HG03175 (cell line): Measurements from ENCODE around the gene TMEM138.
"Not testable (repeated sequence)": the region's sequence is repeated elsewhere in the genome, so short reads cannot be mapped to it uniquely, and the experiment has no call there.

Source experiments
- ATAC-seq: cut with Tn5 transposase; IDR thresholded peaks from one replicate; pipeline ENCODE4 v1.9.1; 2021; ENCODE audit warnings: mild to moderate bottlenecking, moderate library complexity; ENCODE audit not compliant: unreplicated experiment

The TMEM138 gene

DNA sequence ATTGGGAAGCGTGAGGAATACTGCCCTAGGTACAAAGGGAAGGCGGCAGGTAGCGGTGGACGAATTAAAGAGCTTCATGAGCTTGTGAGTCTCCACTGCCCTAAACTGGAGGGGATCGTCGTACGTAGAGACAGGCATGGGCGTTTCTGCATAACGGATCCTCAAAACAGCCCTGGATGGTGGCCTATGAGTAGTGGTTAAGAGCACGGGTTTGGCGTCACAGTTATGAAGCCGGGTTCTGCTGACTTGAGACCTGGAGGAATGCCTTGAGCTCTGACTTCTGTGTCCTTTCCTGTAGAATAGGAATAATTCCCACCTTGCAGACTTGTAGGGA lies 335 bp downstream of the TMEM138 start:
- ATAC-seq = no peak

DNA sequence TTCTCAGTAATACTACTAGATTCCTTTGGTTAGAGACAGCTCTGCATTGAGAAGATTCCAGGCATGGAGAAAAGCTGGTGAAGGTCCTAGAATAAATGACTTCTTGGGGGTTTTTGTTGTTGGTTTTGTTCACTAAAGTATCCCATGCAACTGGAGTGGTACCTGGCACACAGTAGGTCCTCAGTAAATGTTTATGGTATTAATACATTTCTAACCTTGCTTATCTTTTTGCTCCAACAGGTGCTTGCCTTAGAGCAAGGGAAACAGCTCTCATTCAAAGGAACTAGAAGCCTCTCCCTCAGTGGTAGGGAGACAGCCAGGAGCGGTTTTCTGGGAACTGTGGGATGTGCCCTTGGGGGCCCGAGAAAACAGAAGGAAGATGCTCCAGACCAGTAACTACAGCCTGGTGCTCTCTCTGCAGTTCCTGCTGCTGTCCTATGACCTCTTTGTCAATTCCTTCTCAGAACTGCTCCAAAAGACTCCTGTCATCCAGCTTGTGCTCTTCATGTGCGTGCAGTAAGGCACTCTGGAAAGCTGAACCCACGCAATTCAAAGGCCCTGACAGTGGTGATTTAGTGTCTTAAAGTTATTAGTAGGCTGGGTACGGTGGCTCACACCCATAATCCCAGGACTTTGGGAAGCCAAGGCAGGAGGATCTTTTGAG lies 2.0 kb downstream of the TMEM138 start:
- ATAC-seq = no peak

DNA sequence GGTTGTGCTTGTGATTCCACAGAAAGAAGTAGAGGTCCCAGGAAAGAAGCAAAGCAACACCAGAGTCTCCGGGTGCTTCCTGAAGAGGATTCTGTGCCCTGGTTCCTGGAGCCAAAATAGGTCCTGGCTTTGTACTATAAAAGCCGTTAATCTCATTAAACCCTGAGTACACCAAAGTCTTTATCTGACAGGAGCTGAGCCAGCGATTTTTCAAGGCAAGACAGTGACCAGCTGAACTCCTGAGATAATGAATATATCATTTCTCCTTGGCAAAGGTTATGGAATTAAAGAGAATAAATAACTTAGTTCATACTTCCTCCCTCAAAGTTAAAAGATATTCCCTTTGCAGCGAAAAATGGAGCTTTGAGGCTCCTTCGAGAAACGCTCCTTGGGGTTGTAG lies 5.2 kb downstream of the TMEM138 start:
- ATAC-seq = no peak

DNA sequence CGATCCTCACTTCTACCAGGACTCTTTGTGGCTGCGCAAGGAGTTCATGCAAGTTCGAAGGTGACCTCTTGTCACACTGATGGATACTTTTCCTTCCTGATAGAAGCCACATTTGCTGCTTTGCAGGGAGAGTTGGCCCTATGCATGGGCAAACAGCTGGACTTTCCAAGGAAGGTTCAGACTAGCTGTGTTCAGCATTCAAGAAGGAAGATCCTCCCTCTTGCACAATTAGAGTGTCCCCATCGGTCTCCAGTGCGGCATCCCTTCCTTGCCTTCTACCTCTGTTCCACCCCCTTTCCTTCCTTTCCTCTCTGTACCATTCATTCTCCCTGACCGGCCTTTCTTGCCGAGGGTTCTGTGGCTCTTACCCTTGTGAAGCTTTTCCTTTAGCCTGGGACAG lies 6.5 kb downstream of the TMEM138 start:
- no peak for ATAC-seq

DNA sequence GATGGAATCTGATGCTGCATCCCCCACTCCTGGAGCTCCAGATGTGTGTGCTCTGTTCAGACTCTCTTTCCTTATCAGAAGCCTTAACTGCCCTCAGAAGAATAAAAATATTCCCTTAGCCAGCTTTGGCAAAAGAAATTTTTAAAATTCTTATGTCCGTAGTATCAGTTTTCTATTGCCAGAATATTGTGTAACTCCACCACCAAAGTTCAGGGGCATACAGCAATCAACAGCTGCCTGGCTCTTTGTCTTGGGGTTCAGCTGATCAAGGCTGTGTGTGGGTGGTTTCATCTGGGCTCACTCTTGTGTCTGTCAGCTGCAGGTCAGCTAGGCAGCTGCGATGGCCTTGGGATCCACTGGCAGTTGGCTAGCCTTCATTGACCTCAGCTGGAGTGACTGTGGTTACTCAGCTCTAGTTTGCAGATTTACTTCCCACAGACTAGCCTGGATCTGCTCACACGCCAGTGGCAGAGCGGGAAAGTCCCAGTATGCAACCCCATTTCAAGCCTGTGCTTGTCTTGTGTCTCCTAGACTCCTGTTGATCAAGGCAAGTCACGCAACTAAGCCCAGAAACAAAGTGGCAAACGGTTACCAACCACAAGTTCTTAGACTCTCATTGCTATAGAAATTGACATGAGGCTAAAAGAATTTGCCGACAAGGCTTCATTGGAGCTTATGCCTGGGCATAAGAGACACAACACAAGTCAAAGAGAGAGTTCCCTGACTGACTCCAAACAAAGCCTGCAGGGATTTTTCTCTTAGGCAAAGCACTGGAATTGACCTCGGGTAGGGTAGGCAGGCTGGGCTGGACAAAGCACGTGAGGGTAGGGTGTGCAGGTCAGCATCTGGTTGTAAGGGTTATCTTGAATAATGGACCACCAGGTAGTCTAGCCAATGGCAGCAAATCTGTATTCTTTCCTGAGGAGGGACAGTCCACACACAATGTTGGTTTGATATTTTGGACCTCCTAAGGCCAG lies 7.5 kb downstream of the TMEM138 start:
- no peak for ATAC-seq

DNA sequence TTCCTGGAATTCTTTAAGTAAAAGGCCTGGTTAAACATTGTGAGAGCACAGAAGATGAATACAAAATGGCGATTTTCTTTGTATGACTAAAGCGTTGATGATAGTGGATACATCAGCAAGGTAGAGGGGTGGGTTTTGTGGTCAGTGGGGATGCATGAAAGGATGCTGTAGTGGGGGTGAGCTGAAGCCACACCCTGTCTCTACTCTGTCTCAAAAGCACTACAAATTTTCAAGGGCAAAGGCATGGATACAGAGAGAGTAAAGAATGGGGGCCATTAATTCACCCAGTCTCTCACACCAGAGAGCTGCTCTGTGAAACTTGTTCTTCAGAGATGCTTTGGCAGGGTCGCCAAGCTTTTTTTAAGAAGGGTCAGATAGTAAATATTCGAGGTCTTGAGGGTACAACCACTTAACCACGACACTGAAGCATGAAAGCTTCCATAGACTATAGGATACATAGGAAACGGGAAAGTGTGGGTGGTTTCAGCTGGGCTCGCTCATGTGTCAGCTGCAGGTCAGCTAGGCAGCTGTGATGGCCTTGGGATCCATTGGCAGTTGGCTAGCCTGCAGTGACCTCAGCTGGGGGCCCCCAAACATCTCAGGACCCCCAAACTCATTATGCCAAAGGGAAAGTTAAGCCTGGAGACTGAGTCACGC lies 8.3 kb downstream of the TMEM138 start:
- no peak for ATAC-seq

DNA sequence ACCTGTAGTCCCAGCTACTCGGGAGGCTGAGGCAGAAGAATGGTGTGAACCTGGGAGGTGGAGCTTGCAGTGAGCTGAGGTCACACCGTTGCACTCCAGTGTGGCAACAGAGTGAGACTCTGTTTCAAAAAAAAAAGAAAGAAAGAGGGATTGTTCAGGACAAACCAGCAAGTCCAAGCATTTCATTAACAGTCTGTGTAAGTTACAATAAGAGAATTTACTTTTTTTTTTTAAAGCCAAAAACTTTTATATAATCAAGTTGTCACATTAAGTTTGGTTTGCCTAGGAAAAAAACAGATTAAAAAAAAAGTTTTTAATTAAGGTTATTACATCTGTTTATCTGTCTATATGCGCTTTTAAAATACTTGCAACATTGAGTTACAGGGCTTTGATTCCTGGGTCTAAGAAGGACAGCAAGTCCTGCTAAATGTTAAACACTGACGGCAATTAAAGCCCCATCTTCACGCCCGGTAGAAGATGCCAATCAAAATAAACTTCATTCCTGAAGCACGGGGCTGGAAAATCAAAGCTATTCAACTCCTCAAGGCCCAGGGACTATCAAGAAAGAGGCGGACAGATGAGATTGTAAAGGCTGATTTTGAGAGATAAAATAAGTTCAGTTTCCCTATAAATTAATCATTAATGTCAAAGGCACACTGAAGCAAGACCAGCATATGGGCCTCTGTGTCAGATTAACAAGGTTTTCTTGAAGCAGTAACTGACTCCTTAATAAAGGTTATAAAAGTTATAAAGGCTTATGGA lies 10.7 kb downstream of the TMEM138 start:
- no peak for ATAC-seq

DNA sequence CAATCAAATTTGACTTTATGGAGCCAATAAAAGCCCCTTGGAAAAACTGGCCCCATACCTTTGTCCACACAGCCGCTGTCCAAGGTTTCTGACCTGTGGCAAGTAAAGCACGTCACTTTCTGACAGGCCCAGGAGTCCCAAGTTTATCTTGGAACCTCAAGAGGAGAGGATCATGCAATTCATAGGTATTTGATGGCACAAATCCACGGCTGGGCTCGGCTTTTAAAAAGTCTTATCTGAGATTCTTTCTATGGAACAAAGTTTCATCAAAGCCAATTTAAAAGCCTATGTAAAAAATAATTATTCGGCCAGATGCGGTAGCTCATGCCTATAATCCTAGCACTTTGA lies 13.6 kb downstream of the TMEM138 start:
- no peak for ATAC-seq

DNA sequence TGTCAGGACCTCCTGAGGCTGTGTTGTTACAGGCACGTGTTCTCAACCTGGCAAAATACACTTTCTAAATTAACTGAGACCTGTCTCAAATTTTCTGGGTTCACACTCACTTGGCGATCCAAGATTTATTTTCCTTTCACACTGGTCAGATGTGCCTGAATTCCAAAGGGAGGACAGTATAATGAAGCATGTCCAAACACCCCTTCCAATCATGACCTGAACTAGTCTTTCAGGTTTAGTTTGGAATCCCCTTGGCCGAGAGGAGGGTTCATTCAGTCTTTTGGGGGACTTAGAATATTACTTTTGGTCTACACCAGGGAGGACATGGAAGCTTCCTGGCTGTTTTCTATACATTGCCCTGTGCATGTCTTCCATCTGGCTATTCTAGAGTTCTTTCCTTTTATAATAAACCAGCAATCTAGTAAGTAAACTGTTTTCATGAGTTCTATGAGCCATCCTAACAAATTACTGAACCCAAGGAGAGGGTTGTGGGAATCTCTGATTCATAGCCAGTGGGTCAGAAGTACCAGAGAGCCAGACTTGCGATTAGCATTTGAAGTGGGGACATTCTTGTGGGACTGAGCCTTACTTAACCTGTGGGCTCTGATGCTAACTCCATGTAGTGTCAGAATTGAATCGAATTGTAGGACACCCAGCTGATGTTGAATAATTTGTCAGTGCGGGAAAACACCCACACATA lies 15.4 kb downstream of the TMEM138 start:
- ATAC-seq = no peak

DNA sequence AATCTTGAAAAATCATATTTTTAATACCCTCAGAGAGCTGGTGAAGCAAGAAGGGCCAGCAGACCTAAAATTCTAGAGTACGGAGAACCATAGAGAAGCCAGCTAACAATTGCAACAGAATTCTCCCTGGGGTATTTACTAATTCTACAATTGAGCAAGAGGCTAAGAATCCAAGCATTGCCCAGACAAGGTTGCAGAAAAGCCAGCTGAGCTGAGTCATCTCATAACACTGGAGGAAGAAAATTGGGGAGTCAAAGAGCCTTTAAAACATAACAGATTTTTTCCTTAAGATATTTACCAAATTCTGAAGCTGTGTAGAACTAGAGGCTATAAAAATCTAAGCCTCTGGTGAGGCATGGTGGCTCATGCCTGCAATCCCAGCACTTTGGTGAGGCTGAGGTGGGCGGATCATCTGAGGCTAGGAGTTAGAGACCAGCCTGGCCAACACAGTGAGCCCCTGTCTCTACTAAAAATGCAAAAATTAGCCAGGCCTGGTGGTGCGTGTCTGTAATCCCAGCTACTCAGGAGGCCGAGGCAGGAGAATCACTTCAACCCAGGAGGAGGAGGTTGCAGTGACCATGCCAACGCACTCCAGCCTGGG lies 16.6 kb downstream of the TMEM138 start:
- no peak for ATAC-seq

DNA sequence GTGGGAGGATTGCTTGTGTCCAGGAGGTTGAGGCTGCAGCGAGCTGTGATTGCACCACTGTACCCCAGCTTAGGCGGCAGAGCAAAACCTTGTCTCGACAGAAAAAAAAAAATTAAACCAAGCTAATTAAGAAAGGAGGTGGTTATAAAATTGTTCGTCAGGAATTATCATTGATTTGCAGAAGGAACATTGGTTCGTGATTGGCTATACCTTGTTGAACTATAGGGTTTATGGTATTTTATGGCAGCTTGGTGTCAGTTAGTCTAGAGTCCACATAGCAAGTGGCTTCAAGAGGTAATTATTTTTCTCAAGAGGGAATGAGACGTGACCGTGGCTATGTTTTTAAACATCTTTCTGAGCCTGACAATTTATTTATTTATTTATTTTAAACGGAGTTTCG lies 18.7 kb downstream of the TMEM138 start:
- no peak for ATAC-seq

DNA sequence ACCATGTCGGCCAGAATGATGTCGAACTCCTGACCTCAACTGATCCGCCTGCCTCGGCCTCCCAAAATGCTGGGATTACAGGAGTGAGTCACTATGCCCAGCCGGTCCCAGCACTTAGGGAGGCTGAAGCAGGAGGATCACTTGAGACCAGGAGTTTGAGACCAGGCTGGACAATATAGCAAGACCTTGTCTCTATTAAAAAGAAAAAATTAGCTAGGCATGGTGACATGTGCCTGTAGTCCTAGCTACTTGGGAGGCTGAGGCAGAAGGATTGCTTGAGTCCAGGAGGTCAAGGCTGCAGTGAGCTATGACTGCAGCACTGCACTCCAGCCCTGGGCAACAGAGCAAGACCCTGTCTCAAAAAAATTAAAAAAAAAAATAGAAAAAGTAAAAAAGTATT lies 21.7 kb downstream of the TMEM138 start:
- not testable (repeated sequence) for ATAC-seq

DNA sequence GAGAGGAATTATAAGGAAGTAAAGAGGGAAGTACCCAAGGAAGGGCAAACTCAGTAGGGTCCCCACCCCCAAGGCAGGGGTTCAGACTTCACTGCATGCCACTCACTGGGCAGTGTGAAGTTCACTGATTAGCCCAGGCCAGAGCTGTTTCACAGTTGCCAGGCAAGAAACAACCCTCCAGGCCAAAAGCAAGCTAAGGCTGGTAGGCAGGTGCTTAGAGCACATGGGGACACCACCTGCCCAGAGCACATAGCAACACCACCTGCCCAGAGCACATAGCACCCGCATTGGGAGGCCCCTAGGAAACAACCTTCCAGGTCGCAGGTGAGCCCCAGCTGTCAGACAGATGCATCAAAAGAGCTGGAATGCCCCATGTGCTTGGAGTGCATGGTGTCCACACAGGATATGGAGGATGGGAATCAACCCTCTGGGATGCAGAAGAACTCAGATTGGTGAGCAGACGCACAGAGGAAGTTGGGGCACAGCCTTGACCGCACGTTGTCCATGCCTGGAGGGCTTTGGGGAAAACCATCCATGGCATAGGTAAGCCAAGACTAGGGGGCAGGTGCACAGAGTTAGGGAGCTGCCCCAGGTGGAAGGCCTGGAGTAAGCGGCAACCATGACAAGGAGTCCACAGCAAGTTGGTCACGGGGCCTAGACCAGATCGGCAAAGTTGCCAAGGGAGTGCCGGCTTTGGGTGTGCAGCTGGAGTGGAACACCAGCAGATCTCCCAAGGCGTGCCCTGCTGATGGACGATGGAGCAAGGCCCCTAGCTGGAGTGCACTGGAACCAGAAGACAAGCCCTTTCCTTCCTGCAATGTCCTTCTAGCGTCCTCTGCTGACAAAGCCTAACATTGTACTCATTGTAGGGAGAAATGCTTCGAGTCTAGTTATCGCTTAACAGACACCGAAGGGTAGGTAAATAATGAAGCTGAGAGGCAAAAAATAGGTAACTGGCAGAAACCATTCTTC lies 22.4 kb downstream of the TMEM138 start:
- ATAC-seq = no peak

DNA sequence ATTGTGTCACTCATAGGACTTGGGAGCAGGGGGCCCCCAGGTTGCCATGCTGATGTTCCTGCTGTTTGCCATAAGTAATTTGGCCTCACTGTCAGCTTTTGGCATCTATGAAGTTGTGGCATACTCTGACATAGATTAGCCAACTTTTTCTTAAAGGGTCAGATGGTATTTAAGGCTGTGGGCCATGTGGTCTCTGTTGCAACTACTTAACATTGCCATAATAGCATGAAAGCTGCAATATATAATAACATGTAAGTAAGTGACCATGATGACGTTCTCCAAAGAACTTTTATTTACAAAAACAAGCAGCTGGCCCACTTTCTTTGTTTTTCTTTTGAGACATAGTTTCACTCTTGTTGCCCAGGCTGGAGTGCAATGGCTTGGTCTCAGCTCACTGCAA lies 28.0 kb downstream of the TMEM138 start:
- no peak for ATAC-seq

DNA sequence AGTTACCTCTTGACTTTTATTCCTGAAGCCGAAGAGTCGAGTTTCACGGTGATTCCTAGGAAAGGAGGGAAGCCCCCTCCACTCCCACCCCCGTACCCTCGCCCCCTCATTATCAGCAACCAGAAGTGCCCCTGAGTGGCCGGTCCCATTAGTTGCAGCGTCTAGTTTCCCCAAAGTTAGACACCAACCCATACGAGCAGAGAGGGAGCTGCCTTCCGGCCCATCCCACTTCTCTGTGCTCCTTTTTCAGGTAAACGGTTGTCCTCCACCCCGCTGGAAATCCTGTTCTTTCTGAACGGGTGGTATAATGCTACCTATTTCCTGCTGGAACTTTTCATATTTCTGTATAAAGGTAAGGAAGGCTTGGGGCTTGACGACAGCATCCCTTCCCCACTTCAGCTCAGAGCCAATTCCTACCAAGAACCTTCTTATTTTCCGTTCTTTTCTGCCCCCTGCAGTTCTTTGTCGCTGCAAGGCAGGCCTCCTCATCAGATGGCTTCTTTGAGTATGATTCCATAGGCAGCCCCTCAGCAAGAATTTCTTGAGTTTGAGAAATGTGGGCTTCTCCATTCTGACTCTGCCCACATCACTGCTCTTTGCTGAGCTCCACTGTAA lies 30.9 kb downstream of the TMEM138 start:
- ATAC-seq = no peak

DNA sequence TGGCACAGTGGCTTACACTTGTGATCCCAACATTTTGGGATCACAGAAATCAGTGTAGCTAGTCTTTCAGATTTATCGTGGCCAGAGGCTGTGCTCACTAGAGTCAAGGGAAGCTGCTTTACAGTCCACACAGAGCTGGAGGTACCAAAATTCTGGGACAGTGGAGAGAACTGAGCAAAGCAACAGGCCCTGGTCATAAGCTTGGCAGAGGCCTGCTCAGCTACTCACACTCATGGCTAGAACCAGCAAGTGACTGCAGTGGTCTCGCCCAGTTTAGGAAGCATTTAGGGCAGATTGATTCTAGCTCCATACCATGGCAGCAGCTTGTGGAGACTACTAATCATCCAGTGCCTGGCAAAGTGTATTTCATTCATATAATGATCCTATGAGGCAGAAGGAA lies 39.0 kb downstream of the TMEM138 start:
- no peak for ATAC-seq

DNA sequence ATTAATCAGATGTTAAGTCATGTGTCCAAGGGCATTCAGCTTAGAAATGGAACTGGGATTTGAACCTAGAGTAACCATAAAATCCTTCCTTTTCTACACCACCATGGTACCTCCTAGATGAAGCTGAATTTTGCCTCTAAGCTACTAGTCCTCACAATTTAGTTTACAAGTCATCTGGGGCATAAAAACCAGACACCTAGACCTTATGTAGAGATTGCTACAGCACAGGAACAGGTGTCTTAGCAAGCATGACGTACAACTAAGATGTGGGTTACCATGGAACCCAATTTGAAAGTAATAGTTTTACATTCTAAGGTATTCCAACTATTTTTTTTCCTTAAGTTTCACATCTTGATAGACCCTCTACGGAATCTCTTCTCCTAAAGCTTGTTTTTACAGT lies 39.4 kb downstream of the TMEM138 start:
- no peak for ATAC-seq

DNA sequence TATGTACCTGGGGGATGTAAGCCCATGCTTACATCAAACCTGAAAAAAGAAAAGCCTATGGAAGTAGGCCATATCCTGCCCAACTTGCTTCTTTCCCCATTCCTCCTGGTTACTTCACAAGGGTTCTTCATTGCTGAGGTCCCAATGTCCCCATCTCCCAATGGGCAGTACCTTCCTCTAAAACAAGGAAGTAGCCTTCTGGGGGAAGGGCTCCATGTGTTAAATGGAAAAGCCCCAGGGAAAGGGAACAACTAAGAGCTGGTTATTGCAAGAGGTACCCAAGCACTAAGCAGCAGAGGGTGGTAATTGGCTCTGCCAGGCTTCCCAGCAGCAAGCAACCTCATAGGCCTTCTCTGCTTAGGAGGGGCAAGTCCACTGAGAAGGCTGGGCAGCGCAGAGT lies 41.5 kb downstream of the TMEM138 start:
- no peak for ATAC-seq

DNA sequence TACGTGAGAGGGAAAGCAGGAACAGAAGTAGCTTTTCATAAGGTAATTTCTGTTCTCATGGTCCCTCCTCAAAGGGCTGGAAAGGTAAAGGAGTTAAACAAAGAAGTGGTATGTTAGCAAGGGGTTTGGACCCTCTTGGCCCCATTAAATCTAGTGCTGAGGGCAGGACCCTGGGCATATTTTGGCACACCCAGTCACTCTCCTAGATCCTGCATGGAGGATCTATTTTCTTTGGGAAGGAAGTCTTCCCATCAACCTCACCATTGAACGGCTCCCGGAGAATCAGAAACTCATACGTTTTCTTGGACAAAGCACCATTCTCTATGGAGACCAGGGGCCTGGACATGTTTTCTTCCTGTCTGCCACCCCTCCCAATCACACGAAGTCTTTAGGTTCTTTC lies 41.9 kb downstream of the TMEM138 start:
- no peak for ATAC-seq
